SU-DHL-6 (cell line): ENCODE results near the gene RMND1.

ENCODE experiments used
- CTCF ChIP-seq: fragments of 200-600 bp; sonication (generic); IDR thresholded peaks from one replicate; pipeline ENCODE4 v1.5.1; 2017; ENCODE audit warnings: antibody characterized with exemption, mild to moderate bottlenecking, low read length, moderate library complexity; ENCODE audit not compliant: insufficient read depth, poor library complexity, severe bottlenecking
- EZH2phosphoT487 ChIP-seq: fragments of 200-600 bp; sonication (generic), shearing (Covaris generic); conservative IDR thresholded peaks from 2 replicates; pipeline ENCODE4 v1.6.1; 2018; ENCODE audit warnings: mild to moderate bottlenecking, antibody characterized with exemption, low read length, moderate library complexity, mixed read lengths

- no peak for TF ChIP-seq CTCF
- TF ChIP-seq EZH2phosphoT487: no peak
Observed at GRCh38 chr6:151440930-151441329, 11.0 kb downstream of the RMND1 start.
